H9 (cell line): ENCODE results near the gene WIPF2. TPM values are rescaled to one million over a fixed set of nuclear protein-coding genes. Genes with fewer than 3 reads are reported as not detected.

Experiments
- DNase-seq: peaks from one replicate; pipeline ENCODE4 v3.0.0-alpha.2; 2017
- H2AFZ ChIP-seq: one replicate; pipeline ENCODE4 v1.6.1; 2013; ENCODE audit warnings: mild to moderate bottlenecking, low read length, control low read depth, moderate library complexity
- H2AK5ac ChIP-seq: 2 replicates; pipeline ENCODE4 v1.6.1; 2013; ENCODE audit warnings: low read length, control low read depth, mixed read lengths; ENCODE audit not compliant: insufficient read length
- H2BK120ac ChIP-seq: one replicate; pipeline ENCODE4 v1.6.1; 2013; ENCODE audit warnings: low read depth, mild to moderate bottlenecking, low read length, control low read depth, inconsistent platforms; ENCODE audit not compliant: poor library complexity, severe bottlenecking
- H2BK12ac ChIP-seq: 2 replicates; pipeline ENCODE4 v1.6.1; 2013; ENCODE audit warnings: low read length, control low read depth, mixed read lengths, low read depth; ENCODE audit not compliant: insufficient read length
- H2BK15ac ChIP-seq: 2 replicates; pipeline ENCODE4 v1.6.1; 2013; ENCODE audit warnings: low read depth, low read length, control low read depth
- H2BK20ac ChIP-seq: one replicate; pipeline ENCODE4 v1.6.1; 2013; ENCODE audit warnings: low read depth, mild to moderate bottlenecking, low read length, control low read depth, inconsistent platforms; ENCODE audit not compliant: poor library complexity, severe bottlenecking
- H2BK5ac ChIP-seq: 2 replicates; pipeline ENCODE4 v1.6.1; 2013; ENCODE audit warnings: low read length, control low read depth, mixed read lengths; ENCODE audit not compliant: insufficient read length
- H3K14ac ChIP-seq: 2 replicates; pipeline ENCODE4 v1.6.1; 2013; ENCODE audit warnings: low read length, control low read depth; ENCODE audit not compliant: insufficient read depth
- H3K18ac ChIP-seq: 2 replicates; pipeline ENCODE4 v1.6.1; 2013; ENCODE audit warnings: low read depth, mild to moderate bottlenecking, mixed read lengths, low read length, control low read depth; ENCODE audit not compliant: insufficient read length
- H3K23ac ChIP-seq: 2 replicates; pipeline ENCODE4 v1.6.1; 2013; ENCODE audit warnings: low read length, control low read depth, mixed read lengths, low read depth; ENCODE audit not compliant: insufficient read length
- H3K23me2 ChIP-seq: 2 replicates; pipeline ENCODE4 v1.6.1; 2013; ENCODE audit warnings: low read depth, mild to moderate bottlenecking, mixed read lengths, low read length, control low read depth; ENCODE audit not compliant: insufficient read length, poor library complexity, severe bottlenecking
- H3K27ac ChIP-seq: 2 replicates; pipeline ENCODE4 v1.5.1; 2013; ENCODE audit warnings: low read length, control low read depth, mixed read lengths, low read depth; ENCODE audit not compliant: insufficient read length
- H3K27me3 ChIP-seq: 2 replicates; pipeline ENCODE4 v1.6.1; 2013; ENCODE audit warnings: low read length, control low read depth, inconsistent platforms; ENCODE audit not compliant: insufficient read depth
- H3K4ac ChIP-seq: 2 replicates; pipeline ENCODE4 v1.6.1; 2013; ENCODE audit warnings: low read depth, mild to moderate bottlenecking, control low read depth, inconsistent platforms, low read length, moderate library complexity
- H3K4me1 ChIP-seq: 2 replicates; pipeline ENCODE4 v1.6.1; 2013; ENCODE audit warnings: low read length, control low read depth, inconsistent platforms; ENCODE audit not compliant: insufficient read depth
- H3K4me2 ChIP-seq: 2 replicates; pipeline ENCODE4 v1.6.1; 2013; ENCODE audit warnings: low read length, control low read depth, mixed read lengths; ENCODE audit not compliant: insufficient read length, insufficient read depth
- H3K56ac ChIP-seq: 2 replicates; pipeline ENCODE4 v1.6.1; 2013; ENCODE audit warnings: low read depth, mild to moderate bottlenecking, mixed read lengths, low read length, control low read depth; ENCODE audit not compliant: insufficient read length
- H3K79me1 ChIP-seq: 2 replicates; pipeline ENCODE4 v1.6.1; 2013; ENCODE audit warnings: low read depth, mild to moderate bottlenecking, moderate library complexity, low read length, control low read depth, inconsistent platforms; ENCODE audit not compliant: insufficient read depth, poor library complexity, severe bottlenecking
- H3K79me2 ChIP-seq: 2 replicates; pipeline ENCODE4 v1.6.1; 2013; ENCODE audit warnings: low read length, control low read depth, inconsistent platforms; ENCODE audit not compliant: insufficient read depth
- H3K9ac ChIP-seq: 2 replicates; pipeline ENCODE4 v1.6.1; 2013; ENCODE audit warnings: low read length, control low read depth, mixed read lengths; ENCODE audit not compliant: insufficient read length; ENCODE audit errors: extremely low read depth
- H3K9me3 ChIP-seq: one replicate; pipeline ENCODE4 v1.6.1; 2013; ENCODE audit warnings: low read depth, low read length, inconsistent platforms; ENCODE audit not compliant: control insufficient read depth
- H3T11ph ChIP-seq: one replicate; pipeline ENCODE4 v1.6.1; 2013; ENCODE audit warnings: mild to moderate bottlenecking, low read length, control low read depth, inconsistent platforms
- H4K20me1 ChIP-seq: one replicate; pipeline ENCODE4 v1.6.1; 2013; ENCODE audit not compliant: control insufficient read depth, insufficient read length, insufficient read depth
- H4K5ac ChIP-seq: 2 replicates; pipeline ENCODE4 v1.6.1; 2013; ENCODE audit warnings: low read depth, mild to moderate bottlenecking, mixed read lengths, low read length, control low read depth; ENCODE audit not compliant: insufficient read length
- H4K8ac ChIP-seq: replicated peaks from 2 replicates; pipeline ENCODE4 v1.6.1; 2013; ENCODE audit warnings: low read length, control low read depth, mixed read lengths, low read depth; ENCODE audit not compliant: insufficient read length
- H4K91ac ChIP-seq: 2 replicates; pipeline ENCODE4 v1.6.1; 2013; ENCODE audit warnings: low read depth, mild to moderate bottlenecking, moderate library complexity, mixed read lengths, low read length, control low read depth; ENCODE audit not compliant: insufficient read length
- H3K27ac Mint-ChIP-seq, 3 experiments: 2 replicates in 2 of 3; 3 replicates in 1 of 3; pipeline ENCODE4 v1.8.0; 2020 to 2021; ENCODE audit warnings: mixed read lengths in 3 of 3, mild to moderate bottlenecking in 1 of 3, moderate library complexity in 1 of 3
- H3K27me3 Mint-ChIP-seq: 2 replicates; pipeline ENCODE4 v1.8.0; 2021; ENCODE audit warnings: low read depth, mild to moderate bottlenecking, moderate library complexity, mixed read lengths
- H3K36me3 Mint-ChIP-seq, 3 experiments: 2 replicates in 2 of 3; 3 replicates in 1 of 3; pipeline ENCODE4 v1.8.0; 2020 to 2021; ENCODE audit warnings: low read depth in 3 of 3, mixed read lengths in 3 of 3; ENCODE audit not compliant: insufficient read depth in 1 of 3
- H3K4me1 Mint-ChIP-seq, 2 experiments: 2 replicates each; pipeline ENCODE4 v1.8.0; 2020; ENCODE audit warnings: mixed read lengths in 2 of 2
- H3K4me3 Mint-ChIP-seq, 2 experiments: 2 replicates in 1 of 2; 3 replicates in 1 of 2; pipeline ENCODE4 v1.8.0; 2020 to 2021; ENCODE audit warnings: mild to moderate bottlenecking in 2 of 2, mixed read lengths in 2 of 2, moderate library complexity in 1 of 2
- H3K9me3 Mint-ChIP-seq, 2 experiments: 2 replicates in 1 of 2; 3 replicates in 1 of 2; pipeline ENCODE4 v1.8.0; 2020; ENCODE audit warnings: mild to moderate bottlenecking in 2 of 2, mixed read lengths in 2 of 2, moderate library complexity in 1 of 2
- total RNA-seq: library from RNA; stranded (reverse); gene quantifications from 2 replicates; pipeline ENCODE4 v1.2.1, GENCODE V29; 2021
- TF ChIP-seq, protein P1 (sequence below): fragments of 200-600 bp; sonication (generic); conservative IDR thresholded peaks from 3 replicates; pipeline ENCODE4 v1.8.0; 2021; ENCODE audit warnings: antibody characterized with exemption, mild to moderate bottlenecking

Gene WIPF2
- total RNA-seq, 1 experiment from 2014 or later: 24.2 TPM

DNA sequence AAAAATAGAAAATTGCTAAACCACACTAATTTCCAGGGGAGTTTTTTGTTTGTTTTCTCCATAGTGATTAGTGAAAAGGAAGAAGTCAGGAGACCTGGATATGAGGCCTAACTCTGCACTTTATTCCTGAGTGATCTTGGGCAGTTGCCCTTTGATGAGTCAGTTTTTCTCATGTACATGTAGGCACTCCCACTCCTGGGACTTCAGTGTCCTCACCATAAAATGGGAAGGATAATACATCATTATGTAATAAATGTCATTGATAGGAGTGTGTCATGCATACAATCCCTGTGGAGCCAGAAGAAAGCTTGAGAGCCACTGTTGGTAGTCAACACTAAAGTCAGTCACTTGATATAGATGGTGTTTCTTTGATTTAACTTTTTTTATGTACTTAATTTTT is 32.5 kb downstream of the WIPF2 start:
- Histone ChIP-seq H2AFZ (no peak overlapping the region), H3K79me1 (no peaks in the 10 kb centered on the region), H2BK120ac (no peak overlapping the region), H3K79me2 (no peaks in the 10 kb centered on the region; the same call in 1 of the 2 replicates), H2BK5ac (no peak overlapping the region), H3K27me3 (no peaks in the 10 kb centered on the region), H3T11ph (peak overlapping the region; percentile 36), H3K4me2 (no peak overlapping the region), H3K23ac (no peak overlapping the region), H3K4ac (no peak overlapping the region), H4K8ac (no peak overlapping the region), H2BK15ac (no peak overlapping the region), H3K18ac (no peak overlapping the region), H3K27ac (no peak overlapping the region), H2BK12ac (no peak overlapping the region), H3K9ac (no peak overlapping the region), H2AK5ac (no peak overlapping the region), H4K20me1 (no peaks in the 10 kb centered on the region), H3K14ac (no peak overlapping the region), H3K9me3 (no peaks in the 10 kb centered on the region), H4K91ac (no peak overlapping the region), H2BK20ac (no peak overlapping the region), H4K5ac (no peak overlapping the region), H3K23me2 (no peaks in the 10 kb centered on the region), H3K4me1 (no peaks in the 10 kb centered on the region), H3K56ac (no peak overlapping the region)
- no peaks in the 10 kb centered on the region for H3K27me3 Mint-ChIP-seq
- H3K4me1 Mint-ChIP-seq: no peaks in the 10 kb centered on the region
- H3K9me3 Mint-ChIP-seq: no peaks in the 10 kb centered on the region
- TF ChIP-seq, protein P1, sequence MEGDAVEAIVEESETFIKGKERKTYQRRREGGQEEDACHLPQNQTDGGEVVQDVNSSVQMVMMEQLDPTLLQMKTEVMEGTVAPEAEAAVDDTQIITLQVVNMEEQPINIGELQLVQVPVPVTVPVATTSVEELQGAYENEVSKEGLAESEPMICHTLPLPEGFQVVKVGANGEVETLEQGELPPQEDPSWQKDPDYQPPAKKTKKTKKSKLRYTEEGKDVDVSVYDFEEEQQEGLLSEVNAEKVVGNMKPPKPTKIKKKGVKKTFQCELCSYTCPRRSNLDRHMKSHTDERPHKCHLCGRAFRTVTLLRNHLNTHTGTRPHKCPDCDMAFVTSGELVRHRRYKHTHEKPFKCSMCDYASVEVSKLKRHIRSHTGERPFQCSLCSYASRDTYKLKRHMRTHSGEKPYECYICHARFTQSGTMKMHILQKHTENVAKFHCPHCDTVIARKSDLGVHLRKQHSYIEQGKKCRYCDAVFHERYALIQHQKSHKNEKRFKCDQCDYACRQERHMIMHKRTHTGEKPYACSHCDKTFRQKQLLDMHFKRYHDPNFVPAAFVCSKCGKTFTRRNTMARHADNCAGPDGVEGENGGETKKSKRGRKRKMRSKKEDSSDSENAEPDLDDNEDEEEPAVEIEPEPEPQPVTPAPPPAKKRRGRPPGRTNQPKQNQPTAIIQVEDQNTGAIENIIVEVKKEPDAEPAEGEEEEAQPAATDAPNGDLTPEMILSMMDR: no peak
- no peak overlapping the region for H3K4me3 Mint-ChIP-seq
- peaks cover 2 to 6% (median 2%) of the 10 kb centered on the region in 3 experiments; a peak in 5 of 7 replicates for H3K36me3 Mint-ChIP-seq
- no peak overlapping the region for H3K27ac Mint-ChIP-seq
- no peak for DNase-seq
